Measurements from ENCODE around the gene PYGM.
A peak's percentile ranks its signal among the peaks of the same experiment; 100 is the strongest.

Gene PYGM

DNA sequence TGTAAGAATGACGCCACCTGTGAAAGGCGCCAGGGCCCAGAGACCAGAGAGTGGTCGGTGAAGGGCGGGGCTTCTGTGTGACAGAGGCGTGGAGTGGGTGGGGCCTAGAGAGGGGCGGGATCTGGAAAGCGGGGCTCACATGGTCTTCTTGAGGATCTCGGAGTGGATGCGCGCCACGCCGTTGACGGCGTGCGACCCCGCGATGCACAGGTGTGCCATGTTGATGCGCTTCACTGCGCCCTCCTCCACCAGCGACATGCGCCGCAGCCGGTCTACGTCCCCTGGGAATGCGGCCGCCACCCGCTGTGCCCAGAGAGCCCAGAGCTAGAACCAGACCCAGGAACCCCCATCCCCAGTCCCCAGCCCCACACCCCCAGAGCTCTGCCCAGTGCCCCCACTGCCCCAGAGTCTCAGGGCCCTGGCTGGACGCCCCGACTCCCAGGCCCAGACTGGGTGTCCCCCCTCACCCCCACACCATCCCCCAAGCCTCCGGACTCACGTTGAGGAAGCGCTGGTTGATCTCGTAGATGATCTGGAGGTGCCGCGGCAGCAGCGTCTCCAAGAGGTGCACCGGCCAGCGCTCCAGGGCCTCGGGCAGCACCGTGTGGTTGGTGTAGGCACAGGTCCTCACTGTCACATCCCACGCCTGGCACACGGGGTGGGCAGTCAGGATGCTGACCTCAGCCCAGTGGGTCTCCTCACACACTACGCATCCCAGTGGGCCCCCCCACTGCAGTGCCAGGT lies 6.2 kb downstream of the PYGM start:
- no peak for DNase-seq (ENCODE audit: low spot score)

DNA sequence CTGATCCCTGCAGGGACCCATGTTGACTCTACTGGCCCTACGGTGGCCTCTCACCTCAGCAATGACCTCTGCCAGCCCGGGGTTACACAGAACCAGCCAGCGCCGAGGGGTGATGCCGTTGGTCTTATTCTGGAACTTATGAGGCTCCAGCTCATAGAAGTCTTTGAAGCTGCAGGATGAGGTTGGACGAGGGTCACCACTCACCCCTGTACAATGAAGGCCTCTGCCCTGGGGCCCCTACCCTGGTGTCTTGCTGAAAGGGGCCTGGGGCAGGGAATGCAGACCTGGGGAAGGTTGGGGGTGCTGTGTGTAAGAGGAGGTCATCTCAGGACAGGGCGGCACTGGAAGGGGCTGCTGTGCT lies 6.8 kb downstream of the PYGM start:
- DNase-seq (ENCODE audit: low spot score) = no peak

DNA sequence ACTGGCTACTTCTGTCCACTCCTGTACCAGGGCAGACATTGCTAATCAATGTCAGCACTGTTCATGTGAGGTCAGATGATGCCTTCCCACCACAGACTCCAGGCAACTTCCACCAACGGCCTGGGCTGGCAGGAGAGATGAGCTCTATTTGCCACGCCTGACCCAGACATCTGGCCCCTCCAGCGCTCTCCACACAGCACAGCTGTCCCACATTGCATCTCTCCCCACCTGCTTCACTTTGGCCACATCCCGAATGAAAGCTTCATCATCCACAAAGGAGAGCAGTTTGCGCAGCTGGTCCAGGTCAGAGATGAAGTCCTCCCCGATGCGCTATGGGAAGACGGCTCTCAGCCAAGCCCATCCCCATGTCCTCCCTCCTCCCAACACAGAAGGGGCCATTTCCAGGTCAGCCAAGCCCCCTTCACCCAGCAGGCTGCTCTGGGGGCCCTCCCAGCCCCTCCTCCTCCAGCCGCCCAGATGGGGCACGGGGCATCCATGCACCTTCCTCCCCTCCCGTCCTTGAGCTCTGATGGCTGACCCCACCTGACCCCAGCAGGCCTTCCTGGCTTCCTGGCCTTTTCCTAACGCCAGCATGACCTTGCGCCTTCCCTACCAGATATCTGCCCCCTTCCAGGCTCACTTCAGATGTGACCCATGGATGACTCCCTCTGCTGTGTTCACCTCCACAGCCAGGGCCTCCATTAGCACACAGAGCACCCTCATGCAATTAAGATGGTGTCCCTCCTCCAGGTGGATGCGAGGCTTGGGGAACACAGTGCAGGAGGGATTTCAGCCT lies 7.4 kb downstream of the PYGM start:
- DNase-seq (ENCODE audit: low spot score) = peak; percentile 40

- DNase-seq (ENCODE audit: low spot score) = no peak
These were observed 8.2 kb downstream of the PYGM start for GRCh38 chr11:64751580-64751979.

- no peak for DNase-seq (ENCODE audit: low spot score)
These were observed 8.6 kb downstream of the PYGM start for GRCh38 chr11:64751136-64751535.

GRCh38 chr11:64750361-64751054 lies 9.3 kb downstream of the PYGM start:
- DNase-seq (ENCODE audit: low spot score) = no peak

- no peak for DNase-seq (ENCODE audit: low spot score)
These were observed 11.7 kb downstream of the PYGM start for GRCh38 chr11:64747961-64748665.

GRCh38 chr11:64746486-64746885 lies 13.3 kb downstream of the PYGM start:
- no peak for DNase-seq (ENCODE audit: low spot score)

GRCh38 chr11:64745521-64746328 lies 14.0 kb downstream of the PYGM start:
- DNase-seq (ENCODE audit: low spot score) = peak; percentile 87

DNA sequence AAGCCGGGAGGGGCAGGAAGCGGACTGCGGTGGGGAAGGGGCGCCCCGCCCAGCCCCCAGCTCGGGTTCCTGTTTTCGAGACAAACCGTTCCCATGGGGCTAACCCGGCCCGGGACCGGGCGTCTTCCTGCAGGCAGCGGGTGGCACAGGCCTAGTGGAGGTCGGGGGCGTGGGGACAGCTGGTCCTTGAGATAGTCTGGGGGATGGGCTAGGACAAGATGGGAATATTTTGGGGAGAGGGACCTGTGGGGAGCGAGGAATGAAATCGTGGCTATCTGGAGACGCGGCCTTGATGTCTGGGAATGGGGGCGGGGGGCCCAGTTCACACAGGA lies 14.6 kb downstream of the PYGM start:
- DNase-seq (ENCODE audit: low spot score) = peak; percentile 72

GRCh38 chr11:64744544-64745188 lies 15.1 kb downstream of the PYGM start:
- DNase-seq (ENCODE audit: low spot score) = no peak

DNA sequence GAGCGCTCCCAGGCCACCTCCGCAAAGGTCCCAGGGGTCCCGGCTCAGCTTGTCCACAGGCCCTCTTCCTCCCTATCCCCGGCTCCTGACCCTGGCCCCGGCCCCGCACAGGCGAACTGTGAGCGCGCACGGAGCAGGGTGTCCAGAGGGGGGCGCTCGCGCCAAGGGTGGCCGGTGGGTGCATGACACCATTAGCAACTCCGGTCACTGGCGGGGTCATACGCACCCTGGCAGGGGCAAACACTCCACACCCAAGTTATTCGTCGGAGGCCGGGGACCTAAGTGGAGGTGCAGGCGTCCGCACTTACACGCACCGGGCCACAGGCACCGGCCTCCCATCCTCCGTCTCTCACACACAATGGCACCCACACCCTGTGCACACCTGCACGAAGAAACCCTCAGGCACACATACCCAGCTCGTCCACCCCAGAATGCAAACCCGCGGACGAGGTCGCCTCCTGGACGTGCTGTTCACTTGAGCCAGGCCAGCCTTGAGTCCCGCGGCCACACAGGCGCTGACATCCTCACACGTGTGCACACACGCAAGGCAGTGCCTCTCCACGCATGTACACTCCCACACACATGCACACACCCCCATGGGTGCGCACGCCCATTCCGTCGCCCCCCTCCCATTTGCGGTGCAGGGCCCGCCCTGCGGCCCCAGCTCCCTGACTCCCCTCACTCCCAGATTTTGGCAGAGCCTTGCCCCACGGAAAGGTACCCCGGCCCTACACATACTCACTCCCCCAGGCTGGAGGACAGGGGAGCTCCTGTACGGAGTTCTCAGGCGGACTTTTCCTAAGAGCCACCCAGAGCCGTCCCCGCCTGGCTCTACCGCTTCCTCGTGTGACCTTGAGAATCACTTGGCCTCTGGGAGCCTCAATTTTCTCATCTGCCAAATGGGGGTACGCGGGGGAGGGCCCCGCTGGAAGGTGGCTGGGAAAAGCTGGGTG lies 15.9 kb downstream of the PYGM start, which contains the start of gene RASGRP2:
TSS of gene RASGRP2 (minus strand) at position 552 of the 953 bp plus-strand sequence. CDS start 1,276 bp downstream, outside the sequence.
- peak; percentile 81 for DNase-seq (ENCODE audit: low spot score)

DNA sequence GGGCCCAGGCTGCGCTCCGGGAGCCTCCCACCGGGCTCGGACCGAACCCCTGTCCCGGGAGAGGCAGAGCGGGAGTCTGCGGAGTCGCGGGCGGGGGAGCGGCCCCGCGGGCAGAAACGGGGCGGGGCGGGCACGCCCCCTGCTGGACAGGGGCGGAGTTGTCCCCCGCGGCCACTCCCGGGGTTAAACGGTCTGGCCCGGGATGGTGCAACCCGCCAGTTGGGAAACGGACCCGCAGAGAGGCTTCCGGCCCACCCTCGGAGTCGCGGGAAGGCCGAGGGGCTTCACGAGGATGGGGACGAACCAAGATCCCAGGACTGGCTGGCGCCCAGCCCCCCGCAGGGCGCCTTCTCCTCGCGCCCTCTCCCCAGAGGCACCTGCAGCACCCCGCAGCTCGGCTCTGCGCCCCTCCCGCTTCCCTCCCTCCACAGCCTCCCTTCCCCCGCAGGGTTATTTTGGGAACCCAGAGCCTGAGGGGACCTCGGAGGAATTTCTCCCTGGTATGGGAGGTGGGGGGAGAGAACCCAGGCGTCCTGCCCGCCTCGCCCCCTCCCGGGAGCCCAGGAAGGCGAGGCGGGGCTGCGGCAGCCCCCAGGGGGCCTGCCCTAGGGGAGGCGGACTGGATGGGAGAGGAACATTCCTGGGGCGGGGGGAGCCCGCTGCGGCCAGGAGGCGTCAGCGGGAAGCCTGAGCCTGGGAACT lies 16.7 kb downstream of the PYGM start:
- peak; percentile 87 for DNase-seq (ENCODE audit: low spot score)

GRCh38 chr11:64742087-64742888 lies 17.5 kb downstream of the PYGM start:
- DNase-seq (ENCODE audit: low spot score) = no peak

DNA sequence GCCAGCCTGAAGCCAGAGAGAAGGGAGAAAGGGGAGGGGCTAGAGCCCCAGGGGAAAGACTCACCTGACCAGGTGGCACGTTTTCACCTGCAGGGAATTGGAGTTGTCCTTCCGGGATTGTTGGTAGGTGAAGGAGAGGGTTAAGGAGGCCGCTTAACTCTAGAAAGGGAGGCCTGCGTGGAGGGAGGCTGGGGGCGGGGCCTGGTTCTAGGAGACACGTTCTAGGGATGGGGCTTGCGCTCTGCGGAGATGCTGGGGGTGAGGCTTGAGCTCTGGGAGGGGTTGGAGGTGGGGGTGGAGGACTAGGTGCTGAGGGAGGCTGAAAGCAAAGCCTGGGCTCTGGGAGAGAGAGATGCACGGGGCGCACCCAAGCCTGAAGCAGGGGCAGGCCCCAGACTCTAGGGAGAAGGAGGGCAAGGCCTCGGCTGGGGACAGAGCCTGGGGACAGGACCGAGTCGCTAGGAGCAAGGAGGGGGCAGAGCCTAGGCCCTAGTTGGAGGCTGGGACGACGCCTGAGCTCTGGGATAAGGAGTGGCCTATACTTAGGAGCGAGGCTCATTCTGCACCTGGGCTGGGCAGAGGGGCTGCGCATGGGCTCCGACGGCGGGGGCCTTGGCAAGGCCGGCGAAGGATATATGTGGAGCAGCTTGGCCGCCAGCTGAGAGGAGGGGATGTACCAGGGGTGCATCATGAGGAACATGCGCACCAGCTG lies 18.2 kb downstream of the PYGM start:
- no peak for DNase-seq (ENCODE audit: low spot score)

DNA sequence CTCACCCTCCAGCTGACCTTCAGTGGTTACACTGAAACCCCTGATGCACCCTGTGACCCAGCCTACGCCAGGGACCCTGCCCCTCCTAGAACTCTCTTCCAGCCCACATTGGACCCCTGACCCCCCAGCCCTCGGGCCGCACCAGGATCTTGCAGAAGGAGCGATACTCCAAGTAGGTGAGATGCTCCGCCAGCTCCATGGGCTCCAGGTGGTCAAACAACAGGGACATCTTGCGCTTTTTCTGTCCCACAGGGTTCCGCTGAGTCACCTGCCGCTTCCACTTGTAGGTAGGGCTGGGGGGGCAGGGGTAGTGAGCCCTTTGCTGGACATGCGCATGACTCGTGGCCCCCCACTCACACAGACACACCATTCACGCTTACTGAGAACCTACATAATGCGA lies 19.9 kb downstream of the PYGM start:
- DNase-seq (ENCODE audit: low spot score) = no peak

DNA sequence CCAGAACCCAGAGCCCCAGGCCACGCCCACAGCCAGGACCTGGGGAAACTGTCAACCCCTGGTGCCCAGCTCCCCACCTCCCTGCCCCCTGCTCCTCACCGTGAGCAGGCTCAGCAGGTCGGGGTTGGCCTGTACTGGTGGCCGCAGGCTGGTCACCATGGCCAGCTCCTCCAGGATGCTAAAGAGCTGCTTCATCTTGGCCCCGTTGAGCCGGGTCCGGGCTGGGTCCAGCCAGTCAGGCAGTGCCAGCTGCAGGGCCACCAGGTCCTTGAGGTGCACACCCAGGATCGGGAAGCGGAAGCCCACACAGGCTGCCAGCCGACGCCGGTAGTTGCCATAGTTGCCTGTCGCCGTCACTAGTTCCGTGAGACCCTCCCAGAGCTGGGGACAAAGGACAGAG lies 23.1 kb downstream of the PYGM start:
- DNase-seq (ENCODE audit: low spot score) = no peak

All from ecto neural progenitor cell (in vitro differentiated cells).